Neural progenitor cell (in vitro differentiated cells): ENCODE results near the gene VSIG10L. TPM values are rescaled to one million over a fixed set of nuclear protein-coding genes. Genes with fewer than 3 reads are reported as not detected.

ENCODE experiments used
- DNase-seq: peaks from one replicate; pipeline ENCODE4 v3.0.0-alpha.2; 2016; ENCODE audit warnings: low spot score
- H2AFZ ChIP-seq: fragments of 200-600 bp; sonication (generic); replicated peaks from 2 replicates; pipeline ENCODE4 v1.6.1; 2016; ENCODE audit warnings: antibody characterized with exemption
- H3F3A ChIP-seq: fragments of 200-600 bp; sonication (generic); 2 replicates; pipeline ENCODE4 v1.6.1; 2016; ENCODE audit warnings: antibody characterized with exemption, low read depth
- H3K27ac ChIP-seq: fragments of 200-600 bp; sonication (generic); 2 replicates; pipeline ENCODE4 v1.5.1; 2016; ENCODE audit warnings: mild to moderate bottlenecking
- H3K27me3 ChIP-seq: fragments of 200-600 bp; sonication (generic); 2 replicates; pipeline ENCODE4 v1.6.1; 2016; ENCODE audit warnings: mild to moderate bottlenecking, moderate library complexity
- H3K36me3 ChIP-seq: fragments of 200-600 bp; sonication (generic); 2 replicates; pipeline ENCODE4 v1.5.1; 2016
- H3K4me1 ChIP-seq: fragments of 200-600 bp; sonication (generic); 2 replicates; pipeline ENCODE4 v1.6.1; 2016; ENCODE audit warnings: mixed run types
- H3K4me2 ChIP-seq: fragments of 200-600 bp; sonication (generic); 2 replicates; pipeline ENCODE4 v1.6.1; 2016
- H3K4me3 ChIP-seq: fragments of 200-600 bp; sonication (generic); 2 replicates; pipeline ENCODE4 v1.5.1; 2016
- H3K79me2 ChIP-seq: fragments of 200-600 bp; sonication (generic); 2 replicates; pipeline ENCODE4 v1.6.1; 2016; ENCODE audit warnings: low read depth
- H3K9ac ChIP-seq: fragments of 200-600 bp; sonication (generic); 2 replicates; pipeline ENCODE4 v1.6.1; 2016
- H3K9me3 ChIP-seq: fragments of 200-600 bp; sonication (generic); 2 replicates; pipeline ENCODE4 v1.5.1; 2016; ENCODE audit warnings: low read depth
- H4K20me1 ChIP-seq: fragments of 200-600 bp; sonication (generic); 2 replicates; pipeline ENCODE4 v1.6.1; 2016; ENCODE audit warnings: low read depth
- H3K27ac Mint-ChIP-seq: 3 replicates; pipeline ENCODE4 v1.8.0; 2021; ENCODE audit warnings: mixed read lengths
- H3K27me3 Mint-ChIP-seq: 2 replicates; pipeline ENCODE4 v1.8.0; 2022; ENCODE audit warnings: low read depth, mild to moderate bottlenecking, inconsistent platforms, moderate library complexity, mixed read lengths; ENCODE audit not compliant: insufficient read depth
- H3K36me3 Mint-ChIP-seq: 3 replicates; pipeline ENCODE4 v1.8.0; 2021; ENCODE audit warnings: mixed read lengths
- H3K4me1 Mint-ChIP-seq: 3 replicates; pipeline ENCODE4 v1.8.0; 2021; ENCODE audit warnings: mixed read lengths
- H3K4me3 Mint-ChIP-seq: 3 replicates; pipeline ENCODE4 v1.8.0; 2021; ENCODE audit warnings: mild to moderate bottlenecking, moderate library complexity, mixed read lengths
- H3K9me3 Mint-ChIP-seq: 3 replicates; pipeline ENCODE4 v1.8.0; 2020; ENCODE audit warnings: mixed read lengths
- EZH2 ChIP-seq: fragments of 200-600 bp; sonication (generic); IDR thresholded peaks from 2 replicates; pipeline ENCODE4 v1.6.1; 2017; ENCODE audit warnings: antibody characterized with exemption, mild to moderate bottlenecking, moderate library complexity
- EZH2phosphoT487 ChIP-seq: fragments of 200-600 bp; sonication (generic); IDR thresholded peaks from 2 replicates; pipeline ENCODE4 v1.6.1; 2017; ENCODE audit warnings: antibody characterized with exemption
- total RNA-seq: library from RNA; depleted of rRNA; stranded (reverse); fragments of >200 nt; gene quantifications from 2 replicates; pipeline ENCODE4 v1.2.3, GENCODE V29; 2015; ENCODE audit warnings: low replicate concordance
- TF ChIP-seq, protein P1 (sequence below): fragments of 200-600 bp; sonication (generic); IDR thresholded peaks from 2 replicates; pipeline ENCODE4 v1.5.1; 2017; ENCODE audit warnings: antibody characterized with exemption, mild to moderate bottlenecking

The VSIG10L gene
- total RNA-seq, 1 donor from 2014 or later = 2.7 TPM

- H3K27me3 Mint-ChIP-seq = peaks cover 4% of the 10 kb centered on the region
- peaks cover 20% of the 10 kb centered on the region for H3K4me1 Mint-ChIP-seq
- peak within 1 kb of the TSS; percentile 30 for H3K4me3 Mint-ChIP-seq
- H3F3A ChIP-seq = peaks cover 8% of the 10 kb centered on the region
- H3K27me3 ChIP-seq = no peaks in the 10 kb centered on the region
- no peak for TF ChIP-seq EZH2phosphoT487
- TF ChIP-seq EZH2 = no peak
- TF ChIP-seq, protein P1, sequence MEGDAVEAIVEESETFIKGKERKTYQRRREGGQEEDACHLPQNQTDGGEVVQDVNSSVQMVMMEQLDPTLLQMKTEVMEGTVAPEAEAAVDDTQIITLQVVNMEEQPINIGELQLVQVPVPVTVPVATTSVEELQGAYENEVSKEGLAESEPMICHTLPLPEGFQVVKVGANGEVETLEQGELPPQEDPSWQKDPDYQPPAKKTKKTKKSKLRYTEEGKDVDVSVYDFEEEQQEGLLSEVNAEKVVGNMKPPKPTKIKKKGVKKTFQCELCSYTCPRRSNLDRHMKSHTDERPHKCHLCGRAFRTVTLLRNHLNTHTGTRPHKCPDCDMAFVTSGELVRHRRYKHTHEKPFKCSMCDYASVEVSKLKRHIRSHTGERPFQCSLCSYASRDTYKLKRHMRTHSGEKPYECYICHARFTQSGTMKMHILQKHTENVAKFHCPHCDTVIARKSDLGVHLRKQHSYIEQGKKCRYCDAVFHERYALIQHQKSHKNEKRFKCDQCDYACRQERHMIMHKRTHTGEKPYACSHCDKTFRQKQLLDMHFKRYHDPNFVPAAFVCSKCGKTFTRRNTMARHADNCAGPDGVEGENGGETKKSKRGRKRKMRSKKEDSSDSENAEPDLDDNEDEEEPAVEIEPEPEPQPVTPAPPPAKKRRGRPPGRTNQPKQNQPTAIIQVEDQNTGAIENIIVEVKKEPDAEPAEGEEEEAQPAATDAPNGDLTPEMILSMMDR = no peak
- no peaks in the 10 kb centered on the region for H3K36me3 ChIP-seq
- H3K79me2 ChIP-seq = no peaks in the 10 kb centered on the region
- peak within 1 kb of the TSS; percentile 53 for H3K27ac ChIP-seq
- peak within 1 kb of the TSS; percentile 76 for H3K27ac Mint-ChIP-seq
- no peaks in the 10 kb centered on the region for H3K36me3 Mint-ChIP-seq
- H3K4me3 ChIP-seq = no peak within 1 kb of the TSS
- H4K20me1 ChIP-seq = no peaks in the 10 kb centered on the region
- no peaks in the 10 kb centered on the region for H3K9me3 Mint-ChIP-seq
- H3K9ac ChIP-seq = no peak within 1 kb of the TSS
- peak; percentile 82 for DNase-seq
- peak within 1 kb of the TSS; percentile 67 for H3K4me2 ChIP-seq
- H2AFZ ChIP-seq = peak within 1 kb of the TSS; percentile 34
- H3K4me1 ChIP-seq = peaks cover 26% of the 10 kb centered on the region
- no peaks in the 10 kb centered on the region for H3K9me3 ChIP-seq
Measured at GRCh38 chr19:51387924-51388389, 46.0 kb upstream of the VSIG10L start, which contains the start of gene LIM2. LIM2 (minus strand) TSS chr19:51387974; CDS start chr19:51387443, 531 bp downstream.

- peak overlapping the region; percentile 66 for H3K27ac Mint-ChIP-seq
- H3K4me1 ChIP-seq = peaks cover 26% of the 10 kb centered on the region
- no peaks in the 10 kb centered on the region for H3K36me3 Mint-ChIP-seq
- peaks cover 3% of the 10 kb centered on the region for H3K9me3 Mint-ChIP-seq
- no peaks in the 10 kb centered on the region for H3K27me3 ChIP-seq
- H3K9ac ChIP-seq = no peak overlapping the region
- no peak overlapping the region for H3K27ac ChIP-seq
- no peak for DNase-seq
- H3K36me3 ChIP-seq = no peaks in the 10 kb centered on the region
- TF ChIP-seq EZH2phosphoT487 = no peak
- TF ChIP-seq, protein P1 = no peak
- TF ChIP-seq EZH2 = no peak
- H3K4me3 ChIP-seq = no peak overlapping the region
- peaks cover 4% of the 10 kb centered on the region for H3F3A ChIP-seq
- H3K79me2 ChIP-seq = no peaks in the 10 kb centered on the region
- H2AFZ ChIP-seq = no peak overlapping the region
- peaks cover 5% of the 10 kb centered on the region for H3K27me3 Mint-ChIP-seq
- H3K4me1 Mint-ChIP-seq = peaks cover 18% of the 10 kb centered on the region
- no peak overlapping the region for H3K4me3 Mint-ChIP-seq
- no peaks in the 10 kb centered on the region for H3K9me3 ChIP-seq
- no peaks in the 10 kb centered on the region for H4K20me1 ChIP-seq
- H3K4me2 ChIP-seq = peak overlapping the region; percentile 67
Measured at GRCh38 chr19:51386882-51387520, 45.1 kb upstream of the VSIG10L start.

- no peaks in the 10 kb centered on the region for H3F3A ChIP-seq
- no peaks in the 10 kb centered on the region for H3K36me3 ChIP-seq
- no peaks in the 10 kb centered on the region for H3K36me3 Mint-ChIP-seq
- H3K27ac Mint-ChIP-seq = no peak overlapping the region
- H3K27me3 Mint-ChIP-seq = peaks cover 7% of the 10 kb centered on the region
- H3K4me1 ChIP-seq = peaks cover under 1% of the 10 kb centered on the region
- no peaks in the 10 kb centered on the region for H3K9me3 ChIP-seq
- peaks cover 9% of the 10 kb centered on the region for H3K9me3 Mint-ChIP-seq
- no peak overlapping the region for H3K27ac ChIP-seq
- H4K20me1 ChIP-seq = no peaks in the 10 kb centered on the region
- TF ChIP-seq, protein P1 = no peak
- TF ChIP-seq EZH2phosphoT487 = no peak
- no peak for TF ChIP-seq EZH2
- no peaks in the 10 kb centered on the region for H3K27me3 ChIP-seq
- H3K4me3 Mint-ChIP-seq = no peak overlapping the region
- H2AFZ ChIP-seq = no peak overlapping the region
- peaks cover 2% of the 10 kb centered on the region for H3K4me1 Mint-ChIP-seq
- no peak overlapping the region for H3K4me2 ChIP-seq
- no peaks in the 10 kb centered on the region for H3K79me2 ChIP-seq
- no peak overlapping the region for H3K9ac ChIP-seq
- DNase-seq = no peak
- no peak overlapping the region for H3K4me3 ChIP-seq
Measured at GRCh38 chr19:51382004-51382403, 40.1 kb upstream of the VSIG10L start.
